Heart right ventricle (tissue), 16 donors: ENCODE measurements around the gene CALHM3. TPM values are rescaled to one million over a fixed set of nuclear protein-coding genes. Genes with fewer than 3 reads are reported as not detected.

Experiments
- ATAC-seq, 8 donors: fragments of 200-7000 bp; cut with Tn5 transposase; one replicate each; pipeline ENCODE4 v1.9.1; 2020; ENCODE audit warnings: mild to moderate bottlenecking in 8 of 8, moderate library complexity in 8 of 8, moderate number of reproducible peaks in 1 of 8
- DNase-seq, 2 donors: peaks; one replicate each; pipeline ENCODE4 v3.0.0-alpha.2; 2020
- H3K27ac ChIP-seq, 10 donors: fragments of 200-600 bp; sonication (generic) in 2 of 10; one replicate each; pipeline versions ENCODE4 v1.5.0 to v1.8.0; 2020 to 2022; ENCODE audit warnings: mild to moderate bottlenecking in 3 of 10
- H3K27me3 ChIP-seq, 7 donors: fragments of 200-600 bp; one replicate each; pipeline ENCODE4 v1.8.0; 2021 to 2022; ENCODE audit warnings: mild to moderate bottlenecking in 2 of 7
- H3K36me3 ChIP-seq, 9 donors: fragments of 200-600 bp; sonication (generic) in 1 of 9; one replicate each; pipeline versions ENCODE4 v1.5.0 to v1.8.0; 2020 to 2022; ENCODE audit warnings: mild to moderate bottlenecking in 2 of 9
- H3K4me1 ChIP-seq, 9 donors: fragments of 200-600 bp; sonication (generic) in 1 of 9; one replicate each; pipeline versions ENCODE4 v1.5.0 to v1.8.0; 2020 to 2022; ENCODE audit warnings: mild to moderate bottlenecking in 4 of 9
- H3K4me3 ChIP-seq, 10 donors: fragments of 200-600 bp; sonication (generic) in 2 of 10; one replicate each; pipeline versions ENCODE4 v1.5.0 to v1.8.0; 2020 to 2022; ENCODE audit warnings: mild to moderate bottlenecking in 7 of 10, moderate library complexity in 2 of 10
- H3K9me3 ChIP-seq, 11 donors: fragments of 200-600 bp in 10 of 11; sonication (generic) in 2 of 11; one replicate each; pipeline versions ENCODE4 v1.5.0 to v1.8.0; 2013 to 2022; ENCODE audit warnings: mild to moderate bottlenecking in 2 of 11, control low read depth in 1 of 11, moderate library complexity in 1 of 11
- CTCF ChIP-seq, 9 donors: fragments of 200-600 bp; sonication (generic) in 2 of 9; IDR thresholded peaks; one replicate each; pipeline versions ENCODE4 v1.5.0 to v1.8.0; 2021 to 2022; ENCODE audit warnings: antibody characterized with exemption in 9 of 9, mild to moderate bottlenecking in 5 of 9, moderate library complexity in 1 of 9
- WGBS, 2 donors: extraction: QIAGEN DNeasy Blood & Tissue Kit; methylation state at CpG; one replicate each; pipeline ENCODE4 v1.1.7; 2013; ENCODE audit warnings: inconsistent platforms in 1 of 2; 5-methylcytosine and 5-hydroxymethylcytosine counted together
- intact Hi-C, 10 donors: fragments of 100-400 bp; cut with DNase I; formaldehyde crosslinking; loops; one replicate each; pipeline versions ENCODE4 v1.11.1 to v1.14.2; 2022
- polyA plus RNA-seq, 2 donors: library from polyadenylated mRNA; stranded (reverse); fragments of 200-250 nt; gene quantifications; one replicate each; pipeline ENCODE4 v1.2.3, GENCODE V29; 2013
- total RNA-seq, 10 donors: library from RNA; stranded (reverse); fragmentation: NEBNext Ultra II Directional in 3 of 10; extraction: Animal tissue kit (Norgen Biotek cat#: 25700) in 3 of 10; gene quantifications; one replicate each; pipeline versions ENCODE4 v1.2.1 to v1.2.4, GENCODE V29; 2021 to 2023
- donor health status: Arrhythmogenic right ventricular cardiomyopathy.
- donor health status: ischemic (EF 13 %, LVEDD 7.1; RV severe dilation, severe dysfunction).
- donor health status: healthy with polysubstance abuse.
- donor health status: DM: no; HTN: yes; CAD: no.
- donor health status: DM: no; HTN: no; CAD: no.
- donor health status: ischemic (EF 25% LVEDD 6.9; RV normal size, moderate dysfunction).
- donor health status: ischemic (EF 25% LVEDD 5.7; RV mildly dilated, moderate dysfunction).
- donor health status: healthy.
- donor health status: DM: yes; HTN: yes; CAD: no.
- donor health status: Ischemic cardiomyopathy.
- donor health status: ischemic (EF 35%, LVEDD 5.7; RV mildly dilated, moderate dysfunction).
- donor health status: nonischemic (EF 11% LVEDD 7.7; RV severe dilation, severe dysfunction).
- donor health status: DM: yes; HTN: yes; CAD: no.
- donor health status: PGD.
- donor health status: ischemic (EF 29% LVEDD 5.4; RV normal size, mild dysfunction).
- donor health status: nonischemic (EF 23%, LVEDD 6.1; RV moderate dilation, normal function).

The CALHM3 gene
- total and polyA plus RNA-seq, 12 donors = not detected

GRCh38 chr10:103466734-103467133 is 12.3 kb downstream of the CALHM3 start:
- DNase-seq (no peak), ATAC-seq (no peak)
- 90 to 92% methylated on average over 3 of the region's 3 CpGs for WGBS, 2 donors
- no peaks in the 10 kb centered on the region for H3K36me3 ChIP-seq
- intact Hi-C loops = no loop called here
- no peak overlapping the region for H3K27ac ChIP-seq
- H3K4me3 ChIP-seq = no peak overlapping the region
- no peaks in the 10 kb centered on the region for H3K27me3 ChIP-seq
- peaks cover 0 to 38% (median 0%) of the 10 kb centered on the region in 9 donors for H3K4me1 ChIP-seq
- no peak for TF ChIP-seq CTCF (IDR thresholded peaks at IDR 0.05)
- no peaks in the 10 kb centered on the region for H3K9me3 ChIP-seq

- intact Hi-C loops = no loop called here
- DNase-seq (no peak), ATAC-seq (peak in 1 of 8 donors; percentile 47)
- WGBS, 2 donors = 90 to 91% methylated on average over 14 of the region's 14 CpGs
- no peaks in the 10 kb centered on the region for H3K36me3 ChIP-seq
- H3K4me3 ChIP-seq = no peak overlapping the region
- peaks cover 0 to 27% (median 0%) of the 10 kb centered on the region in 9 donors for H3K4me1 ChIP-seq
- H3K9me3 ChIP-seq = no peaks in the 10 kb centered on the region
- H3K27ac ChIP-seq = peak overlapping the region in 1 of 10 donors; percentile 47
- TF ChIP-seq CTCF (IDR thresholded peaks at IDR 0.05) = no peak
- H3K27me3 ChIP-seq = no peaks in the 10 kb centered on the region
Measured at GRCh38 chr10:103465411-103466179, 13.4 kb downstream of the CALHM3 start.

GRCh38 chr10:103463499-103463898 is 15.5 kb downstream of the CALHM3 start:
- Histone ChIP-seq H3K27me3 (no peaks in the 10 kb centered on the region), H3K27ac (no peak overlapping the region), H3K4me3 (no peak overlapping the region), H3K36me3 (no peaks in the 10 kb centered on the region), H3K4me1 (peaks cover 0 to 11% (median 0%) of the 10 kb centered on the region in 9 donors), H3K9me3 (no peaks in the 10 kb centered on the region)
- no peak for ATAC-seq
- intact Hi-C loops = no loop called here
- WGBS, 2 donors = 64 to 76% methylated on average over 4 of the region's 4 CpGs
- no peak for DNase-seq
- TF ChIP-seq CTCF (IDR thresholded peaks at IDR 0.05) = no peak

- DNase-seq = no peak
- no peak for TF ChIP-seq CTCF (IDR thresholded peaks at IDR 0.05)
- 62 to 77% methylated on average over 4 of the region's 4 CpGs for WGBS, 2 donors
- no peak overlapping the region for H3K27ac ChIP-seq
- intact Hi-C loops = no loop called here
- H3K4me3 ChIP-seq = no peak overlapping the region
- no peaks in the 10 kb centered on the region for H3K9me3 ChIP-seq
- no peak for ATAC-seq
- no peaks in the 10 kb centered on the region for H3K4me1 ChIP-seq
- H3K36me3 ChIP-seq = no peaks in the 10 kb centered on the region
- no peaks in the 10 kb centered on the region for H3K27me3 ChIP-seq
Measured at GRCh38 chr10:103459615-103460014, 19.4 kb downstream of the CALHM3 start.
